SK-N-MC (cell line): ENCODE measurements around the gene TNFSF15.

ENCODE experiments used
- EZH2 ChIP-seq: fragments of 200-600 bp; sonication (generic); IDR thresholded peaks from one replicate; pipeline ENCODE4 v1.6.1; 2017; ENCODE audit warnings: antibody characterized with exemption
- POLR2AphosphoS5 ChIP-seq: IDR thresholded peaks from 2 replicates; pipeline ENCODE4 v1.6.1; 2012; ENCODE audit warnings: mild to moderate bottlenecking, low read depth, low read length, borderline replicate concordance

- TF ChIP-seq POLR2AphosphoS5 (no peak), EZH2 (no peak)
These were observed 23.3 kb downstream of the TNFSF15 start for GRCh38 chr9:114782586-114782985.
